K562 (cell line): ENCODE results near the gene USP49. TPM values are rescaled to one million over a fixed set of nuclear protein-coding genes. Genes with fewer than 3 reads are reported as not detected.
A peak's percentile ranks its signal among the peaks of the same experiment; 100 is the strongest.

Source experiments
- AFF4 ChIP-seq: sonication (generic); formaldehyde crosslinking; IDR thresholded peaks from 2 replicates; pipeline ENCODE4 v1.8.0; 2023; ENCODE audit warnings: mild to moderate bottlenecking, missing genetic modification reagents
- ETV5 ChIP-seq: sonication (generic); formaldehyde crosslinking; IDR thresholded peaks from 2 replicates; pipeline ENCODE4 v1.4.0; 2020; ENCODE audit warnings: low read depth, mild to moderate bottlenecking, missing genetic modification reagents
- FOS ChIP-seq: IDR thresholded peaks from 3 replicates; pipeline ENCODE4 v1.6.1; 2011; ENCODE audit not compliant: insufficient read length; ENCODE audit errors: extremely low read depth
- FOXA3 ChIP-seq, 2 experiments: fragments of 450-650 bp in 1 of 2; sonication (generic) in 1 of 2; formaldehyde crosslinking; IDR thresholded peaks in 1 of 2; conservative IDR thresholded peaks in 1 of 2; 2 replicates each; pipeline versions ENCODE4 v1.4.0 to v1.8.0; 2020 to 2022; ENCODE audit warnings: mild to moderate bottlenecking in 2 of 2, missing genetic modification reagents in 1 of 2
- FOXP1 ChIP-seq: sonication (generic); formaldehyde crosslinking; IDR thresholded peaks from 2 replicates; pipeline ENCODE4 v1.8.0; 2022; ENCODE audit warnings: mild to moderate bottlenecking, missing genetic modification reagents
- HDAC8 ChIP-seq: fragments of 450-650 bp; IDR thresholded peaks from 2 replicates; pipeline ENCODE4 v1.6.1; 2016; ENCODE audit warnings: mild to moderate bottlenecking, missing genetic modification characterization, moderate library complexity, missing compliant biosample characterization
- HLTF ChIP-seq: fragments of 450-650 bp; IDR thresholded peaks from 2 replicates; pipeline ENCODE4 v1.6.1; 2016
- MTA2 ChIP-seq: fragments of 450-650 bp; IDR thresholded peaks from 2 replicates; pipeline ENCODE4 v1.6.1; 2016; ENCODE audit warnings: low read depth
- POLR2AphosphoS5 ChIP-seq: IDR thresholded peaks from 2 replicates; pipeline ENCODE4 v1.6.1; 2011; ENCODE audit warnings: mild to moderate bottlenecking, low read depth, low read length, moderate library complexity; ENCODE audit not compliant: control insufficient read depth, insufficient read depth
- TCF3 ChIP-seq: sonication (generic); formaldehyde crosslinking; IDR thresholded peaks from 2 replicates; pipeline ENCODE4 v1.4.0; 2020; ENCODE audit warnings: mild to moderate bottlenecking, missing genetic modification reagents
- THRB ChIP-seq: fragments of 450-650 bp; formaldehyde crosslinking; conservative IDR thresholded peaks from 2 replicates; pipeline ENCODE4 v1.4.0; 2022; ENCODE audit warnings: mild to moderate bottlenecking, missing genetic modification characterization
- XRCC5 ChIP-seq: fragments of 200-400 bp; formaldehyde crosslinking; IDR thresholded peaks from 2 replicates; pipeline ENCODE4 v1.6.1; 2017; ENCODE audit warnings: low read depth, mild to moderate bottlenecking, low read length
- ZNF134 ChIP-seq: fragments of 250-450 bp; sonication (Bioruptor Pico); conservative IDR thresholded peaks from 2 replicates; pipeline ENCODE4 v1.4.0; 2020
- ZNF140 ChIP-seq: fragments of 250-450 bp; sonication (Bioruptor Pico); IDR thresholded peaks from 2 replicates; pipeline ENCODE4 v1.8.0; 2021; ENCODE audit warnings: moderate library complexity, mild to moderate bottlenecking, inconsistent platforms
- ZNF197 ChIP-seq: fragments of 200-800 bp; sonication (Bioruptor generic); IDR thresholded peaks from 2 replicates; pipeline ENCODE4 v1.6.1; 2016; ENCODE audit warnings: low read depth, missing genetic modification characterization, missing compliant biosample characterization
- ZNF280A ChIP-seq: fragments of 450-650 bp; IDR thresholded peaks from 2 replicates; pipeline ENCODE4 v1.6.1; 2018; ENCODE audit warnings: mild to moderate bottlenecking, low read depth; ENCODE audit not compliant: partially characterized antibody
- ZNF282 ChIP-seq: sonication (generic); formaldehyde crosslinking; IDR thresholded peaks from 2 replicates; pipeline ENCODE4 v1.8.1; 2023; ENCODE audit warnings: missing genetic modification reagents
- ZNF830 ChIP-seq: fragments of 250-450 bp; sonication (Bioruptor Pico); IDR thresholded peaks from 2 replicates; pipeline ENCODE4 v1.5.0; 2021; ENCODE audit warnings: mild to moderate bottlenecking
- polyA plus RNA-seq, 8 experiments: library from polyadenylated mRNA; depleted of rRNA in 4 of 8; stranded (reverse) in 5 of 8; unstranded in 3 of 8; fragments of >200 nt; fragmentation: Nextera tagmentation in 2 of 8; fragmentation: Illumina TruSeq in 1 of 8; extraction: Ambion mirVana in 2 of 8; extraction: Trizol in 1 of 8; gene quantifications; 2 replicates each; pipeline versions ENCODE4 v1.2.1 to v1.2.3, GENCODE V29; 2011 to 2014; ENCODE audit warnings: inconsistent platforms in 1 of 8, missing spikeins in 1 of 8
- total RNA-seq, 7 experiments: library from RNA; depleted of rRNA in 6 of 7; stranded (reverse); fragments of >200 nt in 6 of 7; fragmentation: Illumina TruSeq in 2 of 7; extraction: Trizol in 2 of 7; gene quantifications; 2 replicates each; pipeline versions ENCODE4 v1.2.1 to v1.2.3, GENCODE V29; 2011 to 2021; ENCODE audit warnings: low replicate concordance in 1 of 7
- TF ChIP-seq, protein P1 (sequence below): sonication (generic); formaldehyde crosslinking; IDR thresholded peaks from 2 replicates; pipeline ENCODE4 v1.8.1; 2023; ENCODE audit warnings: mild to moderate bottlenecking, missing genetic modification reagents

Gene USP49
- total and polyA plus RNA-seq, 9 of the 15 experiments (the other 6 are each of a cell fraction or from before 2014, with no cell fraction given) = 1.0 to 9.9 (median 6.5) TPM

DNA sequence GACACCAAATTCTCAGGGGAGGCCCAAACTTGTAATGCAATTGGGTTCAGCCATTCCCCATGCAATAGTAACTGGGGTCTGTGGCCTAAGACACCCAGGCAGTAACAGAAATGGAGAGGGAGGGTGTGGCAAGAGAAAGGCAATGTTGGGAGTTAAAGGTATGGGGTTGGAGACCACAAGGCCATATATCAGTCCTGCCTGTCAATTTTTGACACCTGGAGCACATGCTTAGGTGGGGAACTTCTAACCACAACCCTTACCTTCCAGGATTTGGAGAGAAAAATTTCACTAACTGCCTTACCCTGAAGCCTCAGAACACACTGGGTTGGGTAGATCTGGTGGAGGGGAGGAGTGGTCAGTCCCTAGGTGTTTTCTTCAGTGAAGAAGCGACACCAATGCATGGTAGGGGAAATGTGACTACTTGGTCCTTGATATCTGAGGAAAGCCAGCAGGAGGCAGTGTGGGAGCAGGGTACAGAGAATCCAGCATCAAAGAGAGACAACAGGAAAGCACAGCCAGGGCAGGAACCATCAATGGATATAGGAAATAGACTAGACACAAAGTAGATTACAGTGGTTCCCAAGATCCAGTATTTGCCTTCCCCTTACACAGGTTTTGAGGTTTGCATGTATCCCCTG lies 6.8 kb upstream of the USP49 start (continued):
- no peak for TF ChIP-seq POLR2AphosphoS5
- TF ChIP-seq ZNF197 (CRISPR knock-in tag) = no peak
- TF ChIP-seq AFF4 (CRISPR knock-in tag) = no peak
- TF ChIP-seq FOS = no peak
- TF ChIP-seq XRCC5 = no peak
- 0 out of 2 replicates have a peak, but pooled peaks have one; percentile 49 for TF ChIP-seq ETV5 (CRISPR knock-in tag)
- TF ChIP-seq FOXA3 (CRISPR knock-in tag; conservative IDR thresholded peaks at IDR 0.05 in 1 of 2, IDR thresholded peaks at IDR 0.05 in 1 of 2) = no peak
- TF ChIP-seq TCF3 (CRISPR knock-in tag) = no peak; the same call in 1 of the 2 replicates
- no peak for TF ChIP-seq ZNF280A
- no peak for TF ChIP-seq ZNF140 (CRISPR knock-in tag)
- no peak for TF ChIP-seq ZNF282 (CRISPR knock-in tag)
- TF ChIP-seq ZNF134 (CRISPR knock-in tag) = no peak
- TF ChIP-seq HDAC8 (tag) = no peak
- TF ChIP-seq HLTF = no peak
- TF ChIP-seq FOXP1 (CRISPR knock-in tag) = no peak
- 0 out of 2 replicates have a peak, but pooled peaks have one; percentile 45 for TF ChIP-seq THRB (CRISPR knock-in tag)
- no peak for TF ChIP-seq MTA2
- no peak for TF ChIP-seq ZNF830 (CRISPR knock-in tag)
- TF ChIP-seq, protein P1, sequence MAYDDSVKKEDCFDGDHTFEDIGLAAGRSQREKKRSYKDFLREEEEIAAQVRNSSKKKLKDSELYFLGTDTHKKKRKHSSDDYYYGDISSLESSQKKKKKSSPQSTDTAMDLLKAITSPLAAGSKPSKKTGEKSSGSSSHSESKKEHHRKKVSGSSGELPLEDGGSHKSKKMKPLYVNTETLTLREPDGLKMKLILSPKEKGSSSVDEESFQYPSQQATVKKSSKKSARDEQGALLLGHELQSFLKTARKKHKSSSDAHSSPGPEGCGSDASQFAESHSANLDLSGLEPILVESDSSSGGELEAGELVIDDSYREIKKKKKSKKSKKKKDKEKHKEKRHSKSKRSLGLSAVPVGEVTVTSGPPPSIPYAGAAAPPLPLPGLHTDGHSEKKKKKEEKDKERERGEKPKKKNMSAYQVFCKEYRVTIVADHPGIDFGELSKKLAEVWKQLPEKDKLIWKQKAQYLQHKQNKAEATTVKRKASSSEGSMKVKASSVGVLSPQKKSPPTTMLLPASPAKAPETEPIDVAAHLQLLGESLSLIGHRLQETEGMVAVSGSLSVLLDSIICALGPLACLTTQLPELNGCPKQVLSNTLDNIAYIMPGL (CRISPR knock-in tag) = no peak
